ENCODE data around the gene PCDHGB4. TPM values are rescaled to one million over a fixed set of nuclear protein-coding genes. Genes with fewer than 3 reads are reported as not detected.
"Not testable (repeated sequence)": the region's sequence is repeated elsewhere in the genome, so short reads cannot be mapped to it uniquely, and the experiment has no call there.

PCDHGB4 gene
- total RNA-seq, 1 donor from 2014 or later: 31.0 TPM

DNA sequence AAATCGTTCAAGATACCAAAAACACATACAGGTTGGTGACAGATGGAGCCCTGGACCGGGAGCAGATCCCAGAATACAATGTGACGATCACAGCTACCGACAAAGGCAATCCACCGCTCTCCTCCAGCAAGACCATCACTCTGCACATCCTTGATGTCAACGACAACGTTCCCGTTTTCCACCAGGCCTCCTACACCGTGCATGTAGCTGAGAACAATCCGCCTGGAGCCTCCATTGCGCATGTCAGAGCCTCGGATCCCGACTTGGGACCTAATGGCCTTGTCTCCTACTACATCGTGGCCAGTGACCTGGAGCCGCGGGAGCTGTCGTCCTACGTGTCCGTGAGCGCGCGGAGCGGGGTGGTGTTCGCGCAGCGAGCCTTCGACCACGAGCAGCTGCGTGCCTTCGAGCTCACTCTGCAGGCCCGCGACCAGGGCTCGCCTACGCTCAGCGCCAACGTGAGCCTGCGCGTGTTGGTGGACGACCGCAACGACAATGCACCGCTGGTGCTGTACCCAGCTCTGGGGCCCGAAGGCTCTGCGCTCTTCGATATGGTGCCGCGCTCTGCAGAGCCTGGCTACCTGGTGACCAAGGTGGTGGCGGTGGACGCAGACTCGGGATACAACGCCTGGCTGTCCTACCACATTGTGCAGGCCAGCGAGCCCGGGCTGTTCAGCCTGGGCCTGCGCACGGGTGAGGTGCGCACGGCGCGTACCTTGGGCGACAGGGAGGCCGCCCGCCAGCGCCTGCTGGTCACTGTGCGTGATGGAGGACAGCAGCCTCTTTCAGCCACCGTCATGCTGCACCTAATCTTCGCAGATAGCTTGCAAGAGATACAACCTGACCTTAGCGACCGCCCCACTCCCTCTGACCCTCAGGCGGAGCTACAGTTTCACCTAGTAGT lies 15.7 kb upstream of the PCDHGB4 start:
- no peak for DNase-seq (ENCODE audit: low spot score in 2 of 2, unreplicated experiment in 2 of 2)
- Mint-ChIP-seq H3K4me1 (no peaks in the 10 kb centered on the region), H3K9me3 (peaks cover 73% of the 10 kb centered on the region), H3K36me3 (peaks cover 14% of the 10 kb centered on the region), H3K27ac (no peak overlapping the region), H3K27me3 (ENCODE audit: low read depth) (no peaks in the 10 kb centered on the region), H3K4me3 (no peak overlapping the region)
- TF ChIP-seq, protein P1, sequence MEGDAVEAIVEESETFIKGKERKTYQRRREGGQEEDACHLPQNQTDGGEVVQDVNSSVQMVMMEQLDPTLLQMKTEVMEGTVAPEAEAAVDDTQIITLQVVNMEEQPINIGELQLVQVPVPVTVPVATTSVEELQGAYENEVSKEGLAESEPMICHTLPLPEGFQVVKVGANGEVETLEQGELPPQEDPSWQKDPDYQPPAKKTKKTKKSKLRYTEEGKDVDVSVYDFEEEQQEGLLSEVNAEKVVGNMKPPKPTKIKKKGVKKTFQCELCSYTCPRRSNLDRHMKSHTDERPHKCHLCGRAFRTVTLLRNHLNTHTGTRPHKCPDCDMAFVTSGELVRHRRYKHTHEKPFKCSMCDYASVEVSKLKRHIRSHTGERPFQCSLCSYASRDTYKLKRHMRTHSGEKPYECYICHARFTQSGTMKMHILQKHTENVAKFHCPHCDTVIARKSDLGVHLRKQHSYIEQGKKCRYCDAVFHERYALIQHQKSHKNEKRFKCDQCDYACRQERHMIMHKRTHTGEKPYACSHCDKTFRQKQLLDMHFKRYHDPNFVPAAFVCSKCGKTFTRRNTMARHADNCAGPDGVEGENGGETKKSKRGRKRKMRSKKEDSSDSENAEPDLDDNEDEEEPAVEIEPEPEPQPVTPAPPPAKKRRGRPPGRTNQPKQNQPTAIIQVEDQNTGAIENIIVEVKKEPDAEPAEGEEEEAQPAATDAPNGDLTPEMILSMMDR (IDR thresholded peaks at IDR 0.05; ENCODE audit: unreplicated experiment): no peak

GRCh38 chr5:141373673-141374317 lies 13.7 kb upstream of the PCDHGB4 start, which contains the start of gene PCDHGA6:
Gene PCDHGA6, plus strand, starts transcription at chr5:141373891. Its CDS starts 193 bp downstream, at chr5:141374084.
- DNase-seq (ENCODE audit: low spot score in 2 of 2, unreplicated experiment in 2 of 2): no peak
- TF ChIP-seq, protein P1 (IDR thresholded peaks at IDR 0.05; ENCODE audit: unreplicated experiment): no peak
- no peaks in the 10 kb centered on the region for H3K27me3 Mint-ChIP-seq (ENCODE audit: low read depth)
- peaks cover 14% of the 10 kb centered on the region for H3K36me3 Mint-ChIP-seq
- no peak within 1 kb of the TSS for H3K4me3 Mint-ChIP-seq
- H3K27ac Mint-ChIP-seq: no peak within 1 kb of the TSS
- H3K9me3 Mint-ChIP-seq: peaks cover 68% of the 10 kb centered on the region
- no peaks in the 10 kb centered on the region for H3K4me1 Mint-ChIP-seq

GRCh38 chr5:141374627-141375026 lies 12.9 kb upstream of the PCDHGB4 start:
- peaks cover 14% of the 10 kb centered on the region for H3K36me3 Mint-ChIP-seq
- H3K9me3 Mint-ChIP-seq: peaks cover 69% of the 10 kb centered on the region
- H3K4me3 Mint-ChIP-seq: no peak overlapping the region
- H3K27me3 Mint-ChIP-seq (ENCODE audit: low read depth): no peaks in the 10 kb centered on the region
- H3K4me1 Mint-ChIP-seq: no peaks in the 10 kb centered on the region
- DNase-seq (ENCODE audit: low spot score in 2 of 2, unreplicated experiment in 2 of 2): no peak
- no peak overlapping the region for H3K27ac Mint-ChIP-seq
- TF ChIP-seq, protein P1 (IDR thresholded peaks at IDR 0.05; ENCODE audit: unreplicated experiment): no peak

DNA sequence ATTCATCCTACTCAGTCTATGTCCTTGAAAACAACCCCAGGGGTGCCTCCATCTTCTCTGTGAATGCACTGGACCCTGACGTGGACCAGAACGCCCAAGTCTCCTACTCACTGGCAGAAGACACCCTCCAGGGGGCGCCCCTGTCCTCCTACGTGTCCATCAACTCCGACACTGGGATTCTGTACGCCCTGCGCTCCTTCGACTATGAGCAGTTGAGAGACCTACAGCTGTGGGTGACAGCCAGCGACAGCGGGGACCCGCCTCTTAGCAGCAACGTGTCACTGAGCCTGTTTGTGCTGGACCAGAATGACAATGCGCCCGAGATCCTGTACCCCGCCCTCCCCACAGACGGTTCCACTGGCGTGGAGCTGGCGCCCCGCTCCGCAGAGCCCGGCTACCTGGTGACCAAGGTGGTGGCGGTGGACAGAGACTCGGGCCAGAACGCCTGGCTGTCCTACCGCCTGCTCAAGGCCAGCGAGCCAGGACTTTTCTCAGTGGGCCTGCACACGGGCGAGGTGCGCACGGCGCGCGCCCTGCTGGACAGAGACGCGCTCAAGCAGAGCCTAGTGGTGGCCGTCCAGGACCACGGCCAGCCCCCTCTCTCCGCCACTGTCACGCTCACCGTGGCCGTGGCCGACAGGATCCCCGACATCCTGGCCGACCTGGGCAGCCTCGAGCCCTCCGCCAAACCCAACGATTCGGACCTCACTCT lies 11.9 kb upstream of the PCDHGB4 start:
- not testable (repeated sequence) for H3K4me3 Mint-ChIP-seq; H3K4me1 Mint-ChIP-seq; DNase-seq (ENCODE audit: low spot score in 2 of 2, unreplicated experiment in 2 of 2); H3K27me3 Mint-ChIP-seq (ENCODE audit: low read depth); H3K27ac Mint-ChIP-seq
- H3K9me3 Mint-ChIP-seq: peaks cover 66% of the 10 kb centered on the region
- peaks cover 14% of the 10 kb centered on the region for H3K36me3 Mint-ChIP-seq

DNA sequence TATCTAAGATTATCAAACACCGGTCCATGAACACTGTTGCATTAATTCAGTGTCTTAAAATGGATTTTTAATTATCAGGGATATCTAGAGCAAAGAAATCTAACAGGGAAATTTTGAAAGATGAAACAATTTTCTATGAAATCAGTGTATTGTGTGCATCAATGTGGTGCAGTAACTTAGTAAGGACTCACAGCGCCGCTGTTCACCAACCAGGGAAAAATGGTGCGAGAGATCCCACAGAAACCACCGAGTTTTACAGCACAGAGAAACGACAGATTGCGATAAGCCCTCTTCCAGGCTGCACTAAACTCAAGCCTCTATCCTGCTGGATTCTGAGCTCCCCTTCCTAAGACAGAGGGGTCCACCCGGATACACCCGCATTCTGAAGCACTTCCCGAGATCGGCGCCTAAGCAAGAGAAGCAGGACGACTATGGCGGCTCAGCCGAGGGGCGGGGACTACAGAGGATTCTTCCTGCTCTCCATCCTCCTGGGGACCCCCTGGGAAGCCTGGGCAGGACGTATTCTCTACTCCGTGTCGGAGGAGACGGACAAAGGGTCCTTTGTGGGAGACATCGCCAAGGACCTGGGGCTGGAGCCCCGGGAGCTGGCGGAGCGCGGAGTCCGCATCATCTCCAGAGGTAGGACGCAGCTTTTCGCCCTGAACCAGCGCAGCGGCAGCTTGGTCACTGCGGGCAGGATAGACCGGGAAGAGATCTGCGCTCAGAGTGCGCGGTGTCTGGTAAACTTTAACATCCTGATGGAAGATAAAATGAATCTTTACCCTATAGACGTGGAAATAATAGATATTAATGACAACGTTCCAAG lies 4.8 kb upstream of the PCDHGB4 start, which contains the start of gene PCDHGA7:
Gene PCDHGA7 (plus strand): TSS at position 274 of the 826 bp plus-strand sequence. CDS start 158 bp downstream, at position 432.
- peaks cover 8% of the 10 kb centered on the region for H3K36me3 Mint-ChIP-seq
- H3K27me3 Mint-ChIP-seq (ENCODE audit: low read depth): no peaks in the 10 kb centered on the region
- DNase-seq (ENCODE audit: low spot score in 2 of 2, unreplicated experiment in 2 of 2): no peak
- no peak within 1 kb of the TSS for H3K27ac Mint-ChIP-seq
- no peaks in the 10 kb centered on the region for H3K4me1 Mint-ChIP-seq
- TF ChIP-seq, protein P1 (IDR thresholded peaks at IDR 0.05; ENCODE audit: unreplicated experiment): no peak
- H3K9me3 Mint-ChIP-seq: peaks cover 67% of the 10 kb centered on the region
- no peak within 1 kb of the TSS for H3K4me3 Mint-ChIP-seq

All from mesothelial cell of epicardium (in vitro differentiated cells).